K562 (cell line): ENCODE data around the gene RNU5D-1. TPM values are rescaled to one million over a fixed set of nuclear protein-coding genes. Genes with fewer than 3 reads are reported as not detected.
A peak's percentile ranks its signal among the peaks of the same experiment; 100 is the strongest.

Experiments used
- HDAC6 ChIP-seq: IDR thresholded peaks from 2 replicates; pipeline ENCODE4 v1.6.1; 2012; ENCODE audit warnings: low read depth, mild to moderate bottlenecking, control low read depth, inconsistent platforms, low read length, moderate library complexity
- KDM4B ChIP-seq, 2 experiments: fragments of 450-650 bp in 1 of 2; sonication (generic) in 1 of 2; IDR thresholded peaks; 2 replicates each; pipeline ENCODE4 v1.6.1; 2016 to 2017; ENCODE audit warnings: borderline replicate concordance in 2 of 2, antibody characterized with exemption in 1 of 2, low read depth in 1 of 2, mild to moderate bottlenecking in 1 of 2
- MCM2 ChIP-seq: fragments of 450-650 bp; IDR thresholded peaks from 2 replicates; pipeline ENCODE4 v1.6.1; 2017; ENCODE audit warnings: low read depth, mild to moderate bottlenecking
- NBN ChIP-seq: fragments of 450-650 bp; IDR thresholded peaks from 2 replicates; pipeline ENCODE4 v1.6.1; 2016; ENCODE audit warnings: low read depth, mild to moderate bottlenecking
- NFATC3 ChIP-seq: fragments of 450-650 bp; IDR thresholded peaks from 2 replicates; pipeline ENCODE4 v1.6.1; 2017; ENCODE audit warnings: mild to moderate bottlenecking
- RAD51 ChIP-seq: fragments of 450-650 bp; IDR thresholded peaks from 2 replicates; pipeline ENCODE4 v1.7.1; 2016; ENCODE audit warnings: low read depth, mild to moderate bottlenecking, borderline replicate concordance
- SNIP1 ChIP-seq: fragments of 450-650 bp; IDR thresholded peaks from 2 replicates; pipeline ENCODE4 v1.7.1; 2017; ENCODE audit warnings: low read depth, mild to moderate bottlenecking
- ZBTB11 ChIP-seq, 3 experiments: fragments of 200-800 bp in 1 of 3; fragments of 250-450 bp in 1 of 3; fragments of 450-650 bp in 1 of 3; sonication (Bioruptor Pico) in 1 of 3; sonication (Bioruptor generic) in 1 of 3; formaldehyde crosslinking in 1 of 3; IDR thresholded peaks; 2 replicates each; pipeline versions ENCODE4 v1.6.1 to v1.8.0; 2016 to 2022; ENCODE audit warnings: mild to moderate bottlenecking in 2 of 3, missing genetic modification characterization in 2 of 3, missing compliant biosample characterization in 1 of 3, moderate library complexity in 1 of 3
- ZNF23 ChIP-seq: fragments of 250-450 bp; sonication (Bioruptor Pico); IDR thresholded peaks from 2 replicates; pipeline ENCODE4 v1.4.0; 2020; ENCODE audit warnings: mild to moderate bottlenecking
- ZNF407 ChIP-seq: fragments of 450-650 bp; IDR thresholded peaks from 2 replicates; pipeline ENCODE4 v1.6.1; 2016; ENCODE audit warnings: low read depth
- ZNF57 ChIP-seq: fragments of 450-650 bp; formaldehyde crosslinking; IDR thresholded peaks from 2 replicates; pipeline ENCODE4 v1.4.0; 2020; ENCODE audit warnings: mild to moderate bottlenecking, moderate library complexity
- polyA plus RNA-seq, 8 experiments: library from polyadenylated mRNA; depleted of rRNA in 4 of 8; stranded (reverse) in 5 of 8; unstranded in 3 of 8; fragments of >200 nt; fragmentation: Nextera tagmentation in 2 of 8; fragmentation: Illumina TruSeq in 1 of 8; extraction: Ambion mirVana in 2 of 8; extraction: Trizol in 1 of 8; gene quantifications; 2 replicates each; pipeline versions ENCODE4 v1.2.1 to v1.2.3, GENCODE V29; 2011 to 2014; ENCODE audit warnings: inconsistent platforms in 1 of 8, missing spikeins in 1 of 8
- total RNA-seq, 7 experiments: library from RNA; depleted of rRNA in 6 of 7; stranded (reverse); fragments of >200 nt in 6 of 7; fragmentation: Illumina TruSeq in 2 of 7; extraction: Trizol in 2 of 7; gene quantifications; 2 replicates each; pipeline versions ENCODE4 v1.2.1 to v1.2.3, GENCODE V29; 2011 to 2021; ENCODE audit warnings: low replicate concordance in 1 of 7
- TF ChIP-seq, protein P1 (sequence below): sonication (generic); formaldehyde crosslinking; IDR thresholded peaks from 2 replicates; pipeline ENCODE4 v1.8.0; 2022; ENCODE audit warnings: mild to moderate bottlenecking, missing genetic modification reagents

Gene RNU5D-1
- total and polyA plus RNA-seq, 9 of the 15 experiments (the other 6 are each of a cell fraction or from before 2014, with no cell fraction given) = under 0.01 TPM; not detected in 8

GRCh38 chr1:44721485-44722361 lies 9.2 kb downstream of the RNU5D-1 start (continued):
- TF ChIP-seq NBN (peak; percentile 100), ZBTB11 (CRISPR knock-in tag; IDR thresholded peaks at IDR 0.05) (peak in 2 of 3 experiments; percentile 22 to 85; a peak in 2 of 6 replicates), NFATC3 (peak; percentile 96), SNIP1 (peak; percentile 82), KDM4B (IDR thresholded peaks at IDR 0.05; ENCODE audit: borderline replicate concordance in 2 of 2, low read depth in 1 of 2) (peak in 1 of 2 experiments; percentile 100; a peak in 2 of 4 replicates), ZNF23 (CRISPR knock-in tag) (peak; percentile 86), RAD51 (no peak; the same call in 1 of the 2 replicates), ZNF57 (CRISPR knock-in tag) (peak; percentile 97), ZNF407 (no peak), HDAC6 (peak; percentile 100), MCM2 (no peak)
- TF ChIP-seq, protein P1, sequence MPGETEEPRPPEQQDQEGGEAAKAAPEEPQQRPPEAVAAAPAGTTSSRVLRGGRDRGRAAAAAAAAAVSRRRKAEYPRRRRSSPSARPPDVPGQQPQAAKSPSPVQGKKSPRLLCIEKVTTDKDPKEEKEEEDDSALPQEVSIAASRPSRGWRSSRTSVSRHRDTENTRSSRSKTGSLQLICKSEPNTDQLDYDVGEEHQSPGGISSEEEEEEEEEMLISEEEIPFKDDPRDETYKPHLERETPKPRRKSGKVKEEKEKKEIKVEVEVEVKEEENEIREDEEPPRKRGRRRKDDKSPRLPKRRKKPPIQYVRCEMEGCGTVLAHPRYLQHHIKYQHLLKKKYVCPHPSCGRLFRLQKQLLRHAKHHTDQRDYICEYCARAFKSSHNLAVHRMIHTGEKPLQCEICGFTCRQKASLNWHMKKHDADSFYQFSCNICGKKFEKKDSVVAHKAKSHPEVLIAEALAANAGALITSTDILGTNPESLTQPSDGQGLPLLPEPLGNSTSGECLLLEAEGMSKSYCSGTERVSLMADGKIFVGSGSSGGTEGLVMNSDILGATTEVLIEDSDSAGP = peak; percentile 87
